Measurements from ENCODE around the gene CSNK2A3.

DNA sequence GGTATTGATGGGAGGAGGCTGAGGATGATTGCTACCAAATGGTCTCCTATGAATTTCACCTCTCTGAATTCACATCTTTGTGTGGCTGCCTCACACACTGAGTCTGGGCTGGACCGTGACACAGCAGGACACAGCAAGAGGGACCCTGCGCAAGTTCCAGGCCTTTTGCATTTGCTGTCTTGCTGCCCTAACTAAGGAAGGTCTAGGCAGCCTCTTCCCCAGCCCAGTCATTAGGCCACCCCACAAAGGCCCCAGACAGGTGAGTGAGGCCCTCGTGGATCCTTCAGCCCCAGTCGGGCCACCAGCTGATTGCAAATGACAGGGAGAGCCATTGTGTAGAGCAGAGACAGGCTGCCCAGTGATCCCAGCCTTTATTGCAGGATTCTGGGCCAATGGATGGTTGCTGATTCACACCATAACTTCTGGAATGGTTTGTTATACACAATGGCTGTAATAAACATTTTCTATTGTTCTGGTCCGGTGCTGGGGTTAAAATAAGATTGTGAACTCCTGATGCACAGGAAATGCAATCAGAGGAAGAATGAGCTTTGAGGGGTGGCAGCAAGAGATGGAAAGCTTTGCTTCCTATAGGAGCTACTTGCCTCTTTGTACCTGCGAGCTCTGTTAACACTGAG, 28.5 kb upstream of the CSNK2A3 start:
- TF ChIP-seq, protein P1, sequence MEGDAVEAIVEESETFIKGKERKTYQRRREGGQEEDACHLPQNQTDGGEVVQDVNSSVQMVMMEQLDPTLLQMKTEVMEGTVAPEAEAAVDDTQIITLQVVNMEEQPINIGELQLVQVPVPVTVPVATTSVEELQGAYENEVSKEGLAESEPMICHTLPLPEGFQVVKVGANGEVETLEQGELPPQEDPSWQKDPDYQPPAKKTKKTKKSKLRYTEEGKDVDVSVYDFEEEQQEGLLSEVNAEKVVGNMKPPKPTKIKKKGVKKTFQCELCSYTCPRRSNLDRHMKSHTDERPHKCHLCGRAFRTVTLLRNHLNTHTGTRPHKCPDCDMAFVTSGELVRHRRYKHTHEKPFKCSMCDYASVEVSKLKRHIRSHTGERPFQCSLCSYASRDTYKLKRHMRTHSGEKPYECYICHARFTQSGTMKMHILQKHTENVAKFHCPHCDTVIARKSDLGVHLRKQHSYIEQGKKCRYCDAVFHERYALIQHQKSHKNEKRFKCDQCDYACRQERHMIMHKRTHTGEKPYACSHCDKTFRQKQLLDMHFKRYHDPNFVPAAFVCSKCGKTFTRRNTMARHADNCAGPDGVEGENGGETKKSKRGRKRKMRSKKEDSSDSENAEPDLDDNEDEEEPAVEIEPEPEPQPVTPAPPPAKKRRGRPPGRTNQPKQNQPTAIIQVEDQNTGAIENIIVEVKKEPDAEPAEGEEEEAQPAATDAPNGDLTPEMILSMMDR (IDR thresholded peaks at IDR 0.05), result no peak
- TF ChIP-seq POLR2A (IDR thresholded peaks at IDR 0.05), result no peak

Measured in uterus (tissue), 2 donors.